ENCODE measurements around the gene TNNC1. TPM values are rescaled to one million over a fixed set of nuclear protein-coding genes. Genes with fewer than 3 reads are reported as not detected.

TNNC1 gene
- total RNA-seq, 1 experiment from 2014 or later: 5.6 TPM

- Mint-ChIP-seq H3K4me1 (peaks cover 10 to 21% of the 10 kb centered on the region in 2 experiments), H3K27ac (peak overlapping the region in 2 of 3 experiments; percentile 40 to 94; a peak in 2 of 7 replicates), H3K27me3 (ENCODE audit: low read depth) (no peaks in the 10 kb centered on the region; the same call in 1 of the 2 replicates), H3K4me3 (no peak overlapping the region), H3K9me3 (no peaks in the 10 kb centered on the region), H3K36me3 (ENCODE audit: insufficient read depth in 1 of 3, low read depth in 3 of 3) (no peaks in the 10 kb centered on the region)
- Histone ChIP-seq H3K9ac (ENCODE audit: extremely low read depth, insufficient read length, low read length) (no peak overlapping the region), H3K56ac (ENCODE audit: insufficient read length, low read depth, low read length) (no peak overlapping the region), H3K27me3 (ENCODE audit: insufficient read depth, low read length) (no peaks in the 10 kb centered on the region), H2BK120ac (ENCODE audit: low read depth, low read length, poor library complexity, severe bottlenecking) (no peak overlapping the region), H3K79me1 (ENCODE audit: insufficient read depth, low read depth, low read length, poor library complexity, severe bottlenecking) (no peaks in the 10 kb centered on the region), H2AFZ (ENCODE audit: low read length) (no peak overlapping the region), H3K27ac (ENCODE audit: insufficient read length, low read depth, low read length) (no peak overlapping the region), H4K20me1 (ENCODE audit: control insufficient read depth, insufficient read depth, insufficient read length) (no peaks in the 10 kb centered on the region), H4K91ac (ENCODE audit: insufficient read length, low read depth, low read length) (no peak overlapping the region), H3K4me2 (ENCODE audit: insufficient read depth, insufficient read length, low read length) (no peak overlapping the region), H3T11ph (ENCODE audit: low read length) (no peak overlapping the region), H3K18ac (ENCODE audit: insufficient read length, low read depth, low read length) (no peak overlapping the region), H2BK20ac (ENCODE audit: low read depth, low read length, poor library complexity, severe bottlenecking) (no peak overlapping the region), H2BK5ac (ENCODE audit: insufficient read length, low read length) (no peak overlapping the region), H3K14ac (ENCODE audit: insufficient read depth, low read length) (no peak overlapping the region), H2BK15ac (ENCODE audit: low read depth, low read length) (no peak overlapping the region), H3K79me2 (ENCODE audit: insufficient read depth, low read length) (no peaks in the 10 kb centered on the region), H3K4ac (ENCODE audit: low read depth, low read length) (no peak overlapping the region), H4K8ac (replicated peaks; ENCODE audit: insufficient read length, low read depth, low read length) (no peak overlapping the region), H2BK12ac (ENCODE audit: insufficient read length, low read depth, low read length) (no peak overlapping the region), H3K23ac (ENCODE audit: insufficient read length, low read depth, low read length) (no peak overlapping the region), H3K23me2 (ENCODE audit: insufficient read length, low read depth, low read length, poor library complexity, severe bottlenecking) (no peaks in the 10 kb centered on the region), H4K5ac (ENCODE audit: insufficient read length, low read depth, low read length) (no peak overlapping the region), H3K4me1 (ENCODE audit: insufficient read depth, low read length) (no peaks in the 10 kb centered on the region; the same call in 1 of the 2 replicates), H3K9me3 (ENCODE audit: control insufficient read depth, low read depth, low read length) (no peaks in the 10 kb centered on the region), H2AK5ac (ENCODE audit: insufficient read length, low read length) (no peak overlapping the region)
- no peak for TF ChIP-seq CTCF (conservative IDR thresholded peaks at IDR 0.05)
- WGBS (ENCODE audit: extremely low coverage, insufficient read length, low lambda C conversion rate): no CpG with 5 or more reads among the region's 11 CpGs
- DNase-seq: no peak
Measured at GRCh38 chr3:52502001-52502400, 48.2 kb upstream of the TNNC1 start.
